Kidney (tissue), 14 donors: Measurements from ENCODE around the gene SRCIN1. TPM values are rescaled to one million over a fixed set of nuclear protein-coding genes. Genes with fewer than 3 reads are reported as not detected.

Experiments
- DNase-seq, 5 donors: peaks; one replicate each; pipeline ENCODE4 v3.0.0-alpha.2; 2013 to 2020
- FAIRE-seq: peaks from 2 replicates; lab custom pipeline; 2012; peaks lifted over from hg19 to GRCh38; lab: Jason Lieb, UNC
- H3K27ac ChIP-seq, 2 donors: one replicate each; pipeline ENCODE4 v1.7.0; 2013; ENCODE audit warnings: low read depth in 2 of 2, low read length in 2 of 2, inconsistent platforms in 1 of 2
- H3K27me3 ChIP-seq: one replicate; pipeline ENCODE4 v1.7.1; 2013; ENCODE audit warnings: low read length, inconsistent platforms; ENCODE audit not compliant: control insufficient read depth, insufficient read depth
- H3K36me3 ChIP-seq, 3 donors: one replicate each; pipeline versions ENCODE4 v1.7.0 to v1.7.1; 2013; ENCODE audit warnings: low read length in 3 of 3, control low read depth in 1 of 3, inconsistent platforms in 1 of 3; ENCODE audit not compliant: insufficient read depth in 3 of 3, control insufficient read depth in 2 of 3
- H3K4me1 ChIP-seq, 3 donors: one replicate each; pipeline versions ENCODE4 v1.7.0 to v1.7.1; 2013; ENCODE audit warnings: low read length in 3 of 3, inconsistent platforms in 1 of 3, low read depth in 1 of 3; ENCODE audit not compliant: control insufficient read depth in 2 of 3, insufficient read depth in 2 of 3
- H3K4me3 ChIP-seq, 3 donors: one replicate each; pipeline versions ENCODE4 v1.7.0 to v1.8.1; 2013; ENCODE audit warnings: low read length in 3 of 3, control low read depth in 1 of 3, inconsistent platforms in 1 of 3
- H3K9ac ChIP-seq, 3 donors: one replicate each; pipeline versions ENCODE4 v1.7.0 to v1.7.1; 2013; ENCODE audit warnings: low read length in 3 of 3, control low read depth in 1 of 3, inconsistent platforms in 1 of 3
- H3K9me3 ChIP-seq, 3 donors: one replicate each; pipeline versions ENCODE4 v1.7.0 to v1.7.1; 2013; ENCODE audit warnings: low read length in 3 of 3, control low read depth in 1 of 3, inconsistent platforms in 1 of 3; ENCODE audit not compliant: control insufficient read depth in 2 of 3, insufficient read depth in 1 of 3
- intact Hi-C: fragments of 100-400 bp; cut with DNase I; formaldehyde crosslinking; loops from one replicate; pipeline ENCODE4 v1.11.1; 2022
- polyA plus RNA-seq: library from polyadenylated mRNA; stranded (reverse); fragments of 350-450 nt; fragmentation: Illumina TruSeq; extraction: RNeasy Lipid Tissue Mini Kit (QIAGEN cat#74804); gene quantifications from one replicate; pipeline ENCODE4 v1.2.3, GENCODE V29; 2014; ENCODE audit warnings: low read depth, low replicate concordance; ENCODE audit not compliant: insufficient read depth
- total RNA-seq: library from RNA; stranded (reverse); fragmentation: NEBNext Ultra II Directional; extraction: Animal tissue kit (Norgen Biotek cat#: 25700); gene quantifications from one replicate; pipeline ENCODE4 v1.2.1, GENCODE V29; 2021
- TF ChIP-seq, protein P1 (sequence below): IDR thresholded peaks from 3 replicates; pipeline ENCODE4 v1.5.1; 2012; ENCODE audit warnings: mild to moderate bottlenecking, moderate library complexity, borderline replicate concordance; ENCODE audit not compliant: insufficient read depth; ENCODE audit errors: extremely low read depth
- donor health status: control.
- donor health status: control.
- donor health status: control.
- donor health status: control.
- donor health status: control.
- donor health status: DM: yes; HTN: yes; CAD: no.
- donor health status: Normal renal cell carcinoma (clear cell type).

SRCIN1 gene
- total and polyA plus RNA-seq, 2 donors from 2014 or later: 0.34 to 6.1 TPM

DNA sequence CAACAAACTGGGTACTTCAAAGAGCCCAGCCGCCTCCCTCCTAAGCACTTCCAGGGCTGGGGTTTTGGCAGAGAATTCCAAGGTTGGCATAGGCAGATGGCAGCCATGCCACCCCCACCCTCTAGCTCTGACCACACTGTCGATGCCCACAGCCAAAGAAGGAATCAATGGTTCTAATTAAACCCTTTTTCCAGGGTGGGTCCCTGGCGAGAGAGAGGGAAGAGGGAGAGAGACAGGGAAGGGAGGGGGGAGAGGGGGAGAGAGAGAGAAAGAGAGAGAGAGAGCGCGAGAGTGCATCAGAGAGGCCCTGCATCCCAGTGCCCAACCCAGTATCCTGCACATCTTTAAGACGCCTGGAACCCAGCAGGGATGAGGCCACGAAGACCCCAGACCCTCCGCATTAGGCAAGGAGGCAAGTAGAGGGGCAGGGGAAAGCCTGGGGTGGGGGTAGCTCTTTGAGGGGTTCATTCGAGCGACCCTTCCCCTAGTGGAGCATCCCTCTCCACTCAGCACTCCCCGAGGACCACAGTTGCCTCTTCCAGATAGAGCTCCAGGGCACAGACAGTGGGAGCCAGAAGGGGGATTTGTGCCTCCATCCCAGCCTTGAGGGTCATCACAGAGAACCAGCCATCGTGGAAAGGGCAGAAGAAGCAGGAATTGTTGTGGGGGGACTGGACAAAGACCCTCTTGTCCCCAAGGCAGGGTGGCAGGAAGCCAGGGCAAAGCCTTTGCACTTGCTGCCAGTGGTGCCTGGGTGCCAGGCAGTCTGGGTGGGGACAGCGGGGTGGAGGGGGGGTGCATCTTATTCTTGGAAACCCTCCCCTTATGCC is 2.6 kb downstream of the SRCIN1 start:
- no peak for FAIRE-seq

DNA sequence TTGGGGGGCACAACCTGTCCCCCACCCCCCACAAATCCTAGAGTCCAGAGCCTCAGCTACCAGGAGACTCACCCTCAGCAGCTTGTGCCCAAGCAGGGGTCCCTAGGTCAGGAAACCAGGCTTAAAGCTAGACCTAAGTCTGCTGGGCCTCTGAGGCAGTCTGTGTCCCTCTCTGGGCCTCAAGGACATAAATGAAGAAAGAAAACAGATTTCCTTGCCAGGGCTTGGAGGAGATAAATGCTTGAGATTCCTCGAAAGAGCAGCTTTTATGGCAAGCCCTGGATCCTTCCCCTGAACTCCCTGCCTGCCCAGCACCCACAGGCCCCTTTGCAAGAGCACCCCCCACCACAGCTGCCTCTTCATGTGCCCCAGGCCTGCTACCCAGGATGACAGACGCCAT is 3.3 kb downstream of the SRCIN1 start:
- intact Hi-C loops: no loop called here
- TF ChIP-seq, protein P1, sequence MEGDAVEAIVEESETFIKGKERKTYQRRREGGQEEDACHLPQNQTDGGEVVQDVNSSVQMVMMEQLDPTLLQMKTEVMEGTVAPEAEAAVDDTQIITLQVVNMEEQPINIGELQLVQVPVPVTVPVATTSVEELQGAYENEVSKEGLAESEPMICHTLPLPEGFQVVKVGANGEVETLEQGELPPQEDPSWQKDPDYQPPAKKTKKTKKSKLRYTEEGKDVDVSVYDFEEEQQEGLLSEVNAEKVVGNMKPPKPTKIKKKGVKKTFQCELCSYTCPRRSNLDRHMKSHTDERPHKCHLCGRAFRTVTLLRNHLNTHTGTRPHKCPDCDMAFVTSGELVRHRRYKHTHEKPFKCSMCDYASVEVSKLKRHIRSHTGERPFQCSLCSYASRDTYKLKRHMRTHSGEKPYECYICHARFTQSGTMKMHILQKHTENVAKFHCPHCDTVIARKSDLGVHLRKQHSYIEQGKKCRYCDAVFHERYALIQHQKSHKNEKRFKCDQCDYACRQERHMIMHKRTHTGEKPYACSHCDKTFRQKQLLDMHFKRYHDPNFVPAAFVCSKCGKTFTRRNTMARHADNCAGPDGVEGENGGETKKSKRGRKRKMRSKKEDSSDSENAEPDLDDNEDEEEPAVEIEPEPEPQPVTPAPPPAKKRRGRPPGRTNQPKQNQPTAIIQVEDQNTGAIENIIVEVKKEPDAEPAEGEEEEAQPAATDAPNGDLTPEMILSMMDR: no peak
- DNase-seq: peak in 1 of 5 donors; percentile 29
- no peak overlapping the region for H3K27ac ChIP-seq
- H3K4me1 ChIP-seq: peaks cover 0 to 10% (median 0%) of the 10 kb centered on the region in 3 donors
- H3K4me3 ChIP-seq: no peak overlapping the region
- no peak for FAIRE-seq
- peaks cover 4% of the 10 kb centered on the region for H3K27me3 ChIP-seq
- no peaks in the 10 kb centered on the region for H3K9me3 ChIP-seq
- no peaks in the 10 kb centered on the region for H3K36me3 ChIP-seq
- H3K9ac ChIP-seq: no peak overlapping the region

More for the DNA sequence above, 2.6 kb downstream of the SRCIN1 start:
- H3K4me1 ChIP-seq: peaks cover 0 to 10% (median 0%) of the 10 kb centered on the region in 3 donors
- H3K9ac ChIP-seq: no peak overlapping the region
- peaks cover 6% of the 10 kb centered on the region for H3K27me3 ChIP-seq
- H3K27ac ChIP-seq: no peak overlapping the region
- peak in 2 of 5 donors; percentile 44 to 57 for DNase-seq
- TF ChIP-seq, protein P1: no peak
- intact Hi-C loops: no loop called here
- H3K36me3 ChIP-seq: no peaks in the 10 kb centered on the region
- H3K4me3 ChIP-seq: no peak overlapping the region
- no peaks in the 10 kb centered on the region for H3K9me3 ChIP-seq

DNA sequence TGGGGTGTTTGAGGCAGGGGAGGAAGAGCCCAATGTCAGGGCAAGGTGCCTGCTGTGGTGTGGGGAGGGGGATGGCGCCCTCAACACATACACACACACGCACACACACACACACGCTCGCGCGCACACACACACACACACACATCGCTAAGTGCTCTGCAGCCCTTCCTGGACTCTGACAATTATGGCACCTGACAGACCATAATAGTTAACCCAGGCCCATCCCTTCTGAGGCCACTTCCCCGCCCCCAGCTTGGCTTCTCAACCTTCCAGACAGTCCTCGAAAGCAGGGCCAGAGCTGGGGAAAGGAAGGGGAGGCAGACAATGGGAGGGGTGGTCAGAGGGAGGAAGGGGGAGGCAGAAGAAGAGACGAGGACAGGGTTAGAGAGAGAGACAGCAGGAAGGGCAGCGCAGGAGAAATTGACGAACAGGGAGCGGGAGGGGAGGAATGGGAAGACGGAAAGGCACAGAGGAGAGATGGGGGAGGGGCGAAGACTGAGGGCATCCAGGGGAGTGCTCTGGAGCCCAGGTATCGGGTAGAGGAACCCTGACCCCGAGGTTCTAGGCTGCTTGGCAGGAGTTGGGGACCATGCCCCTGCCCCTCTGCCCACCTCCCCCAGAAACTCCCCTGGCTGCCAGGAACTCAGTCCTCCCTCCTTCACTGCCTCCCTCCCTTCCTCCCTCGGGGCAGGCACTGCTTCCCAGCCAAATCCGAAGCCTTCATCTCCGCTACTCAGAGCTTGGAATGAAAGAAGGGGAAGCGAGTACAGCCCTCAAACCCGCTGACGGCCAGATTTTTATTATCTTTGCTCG is 4.0 kb downstream of the SRCIN1 start:
- DNase-seq: peak; percentile 56 to 90 (median 89)
- no peak for FAIRE-seq
- no peak overlapping the region for H3K27ac ChIP-seq

More for the DNA sequence above, 4.0 kb downstream of the SRCIN1 start:
- TF ChIP-seq, protein P1: no peak
- Histone ChIP-seq H3K36me3 (no peaks in the 10 kb centered on the region), H3K4me3 (peak overlapping the region in 1 of 3 donors; percentile 16), H3K9me3 (no peaks in the 10 kb centered on the region), H3K4me1 (peaks cover 0 to 7% (median 0%) of the 10 kb centered on the region in 3 donors), H3K9ac (no peak overlapping the region), H3K27me3 (no peaks in the 10 kb centered on the region)
- intact Hi-C loops: no loop called here
